Endothelial cell of umbilical vein (primary cell): ENCODE results near the gene NEO1. TPM values are rescaled to one million over a fixed set of nuclear protein-coding genes. Genes with fewer than 3 reads are reported as not detected.

Experiments used
- BruUV-seq: library from RNA; stranded (reverse); fragments of 400-500 nt; replicated peaks from 2 replicates; lab custom pipeline; 2021; lab: Mats Ljungman, UMichigan
- CTCF ChIA-PET: fragments of 300-600, 350-600 bp; sonication (Branson Sonifier 250); formaldehyde crosslinking; loops from one replicate; lab custom pipeline; 2021; ENCODE audit warnings: antibody characterized with exemption, inconsistent platforms; lab: Charles Lee
- POLR2A ChIA-PET: fragments of 300-600, 350-600 bp; sonication (Branson Sonifier 250); formaldehyde crosslinking; loops from one replicate; lab custom pipeline; 2021; ENCODE audit warnings: antibody characterized with exemption, inconsistent platforms; lab: Charles Lee
- DNase-seq: peaks from one replicate; pipeline ENCODE4 v3.0.0-alpha.2; 2011; ENCODE audit warnings: low read depth, low spot score
- FAIRE-seq: peaks from 2 replicates; lab custom pipeline; 2011; peaks lifted over from hg19 to GRCh38; lab: Jason Lieb, UNC
- H2AFZ ChIP-seq: 2 replicates; pipeline ENCODE4 v1.6.0; 2012; ENCODE audit warnings: low read depth, low read length, control low read depth, inconsistent platforms
- H3K27ac ChIP-seq: 2 replicates; pipeline ENCODE4 v1.5.1; 2011; ENCODE audit warnings: low read depth, mild to moderate bottlenecking, control low read depth, low read length, moderate library complexity; ENCODE audit not compliant: insufficient read depth
- H3K27me3 ChIP-seq, 2 experiments: 2 replicates each; pipeline versions ENCODE4 v1.6.0 to v1.6.1; 2011; ENCODE audit warnings: low read length in 2 of 2, mixed read lengths in 1 of 2; ENCODE audit not compliant: control insufficient read depth in 2 of 2, insufficient read depth in 2 of 2
- H3K36me3 ChIP-seq, 2 experiments: 2 replicates in 1 of 2; 3 replicates in 1 of 2; pipeline ENCODE4 v1.5.1; 2011; ENCODE audit warnings: low read length in 2 of 2, mild to moderate bottlenecking in 1 of 2, moderate library complexity in 1 of 2; ENCODE audit not compliant: control insufficient read depth in 2 of 2, insufficient read depth in 2 of 2; ENCODE audit errors: extremely low read depth in 1 of 2
- H3K4me1 ChIP-seq: 3 replicates; pipeline ENCODE4 v1.5.1; 2011; ENCODE audit warnings: mild to moderate bottlenecking, low read length; ENCODE audit not compliant: control insufficient read depth, insufficient read depth; ENCODE audit errors: extremely low read depth
- H3K4me2 ChIP-seq: 2 replicates; pipeline ENCODE4 v1.6.1; 2011; ENCODE audit warnings: low read length, control low read depth, mixed read lengths; ENCODE audit not compliant: insufficient read depth
- H3K4me3 ChIP-seq, 3 experiments: fragments of 200-600 bp in 1 of 3; sonication (generic), shearing (Covaris generic) in 1 of 3; replicated peaks in 1 of 3; 2 replicates each; pipeline ENCODE4 v1.5.1; 2011 to 2016; ENCODE audit warnings: control low read depth in 3 of 3, low read length in 3 of 3, mild to moderate bottlenecking in 2 of 3, inconsistent platforms in 1 of 3, low read depth in 1 of 3, moderate library complexity in 1 of 3; ENCODE audit not compliant: insufficient read depth in 1 of 3
- H3K79me2 ChIP-seq: 2 replicates; pipeline ENCODE4 v1.6.0; 2012; ENCODE audit warnings: low read length, inconsistent platforms; ENCODE audit not compliant: control insufficient read depth, insufficient read depth
- H3K9ac ChIP-seq: replicated peaks from 2 replicates; pipeline ENCODE3; 2011; ENCODE audit warnings: low read length, control low read depth; ENCODE audit not compliant: insufficient read depth; ENCODE audit errors: extremely low read depth
- H3K9me1 ChIP-seq: replicated peaks from 3 replicates; pipeline ENCODE4 v1.6.0; 2011; ENCODE audit warnings: mild to moderate bottlenecking, low read length; ENCODE audit not compliant: control insufficient read depth, insufficient read depth; ENCODE audit errors: extremely low read depth
- H3K9me3 ChIP-seq: replicated peaks from 2 replicates; pipeline ENCODE4 v1.5.1; 2012; ENCODE audit warnings: low read length, inconsistent platforms; ENCODE audit not compliant: control insufficient read depth, insufficient read depth
- H4K20me1 ChIP-seq: replicated peaks from 2 replicates; pipeline ENCODE3; 2011; ENCODE audit warnings: mild to moderate bottlenecking, low read length; ENCODE audit not compliant: control insufficient read depth, insufficient read depth; ENCODE audit errors: extremely low read depth
- CTCF ChIP-seq, 2 donors: IDR thresholded peaks; 1 replicate in 1 of 2; 2 replicates in 1 of 2; pipeline ENCODE4 v1.5.1; 2011; ENCODE audit warnings: low read length in 2 of 2, mild to moderate bottlenecking in 2 of 2, moderate library complexity in 2 of 2, control low read depth in 1 of 2, inconsistent platforms in 1 of 2, low read depth in 1 of 2; ENCODE audit not compliant: insufficient read depth in 1 of 2; ENCODE audit errors: extremely low read depth in 1 of 2
- EZH2 ChIP-seq: IDR thresholded peaks from 2 replicates; pipeline ENCODE4 v1.6.1; 2012; ENCODE audit warnings: borderline replicate concordance, low read depth, mild to moderate bottlenecking, moderate library complexity, low read length, inconsistent platforms; ENCODE audit not compliant: severe bottlenecking
- FOS ChIP-seq: IDR thresholded peaks from 2 replicates; pipeline ENCODE4 v1.6.1; 2011; ENCODE audit warnings: mild to moderate bottlenecking, low read length, moderate library complexity, borderline replicate concordance; ENCODE audit not compliant: insufficient read depth
- GATA2 ChIP-seq: IDR thresholded peaks from 2 replicates; pipeline ENCODE4 v1.7.0; 2011; ENCODE audit warnings: low read depth, mild to moderate bottlenecking, moderate library complexity, mixed read lengths, low read length; ENCODE audit not compliant: insufficient read length, insufficient read depth
- JUN ChIP-seq: IDR thresholded peaks from 2 replicates; pipeline ENCODE4 v1.6.1; 2011; ENCODE audit warnings: borderline replicate concordance, low read depth; ENCODE audit not compliant: insufficient read length, insufficient read depth
- MAX ChIP-seq: IDR thresholded peaks from 2 replicates; pipeline ENCODE4 v1.6.1; 2011; ENCODE audit not compliant: insufficient read depth, insufficient read length
- MYC ChIP-seq: IDR thresholded peaks from one replicate; pipeline ENCODE4 v1.6.1; 2011; ENCODE audit warnings: mild to moderate bottlenecking, low read depth, low read length
- POLR2A ChIP-seq: IDR thresholded peaks from 2 replicates; pipeline ENCODE4 v1.6.1; 2012; ENCODE audit warnings: low read depth, mild to moderate bottlenecking, control low read depth, low read length
- POLR2AphosphoS5 ChIP-seq: IDR thresholded peaks from 2 replicates; pipeline ENCODE4 v1.6.1; 2012; ENCODE audit warnings: low read depth, mild to moderate bottlenecking, control low read depth, low read length, moderate library complexity; ENCODE audit not compliant: insufficient read depth
- dilution Hi-C: fragments of 300-500 bp; cut with MboI; formaldehyde crosslinking; loops from one replicate; pipeline ENCODE4 v1.15.0; 2019; ENCODE audit warnings: low sequenced_read_pairs; ENCODE audit not compliant: extremely low pct_ligation_motif_present
- intact Hi-C: fragments of 100-400 bp; cut with micrococcal nuclease; formaldehyde crosslinking; loops from one replicate; pipeline ENCODE4 v1.10.0; 2022
- polyA plus RNA-seq, 4 experiments: library from polyadenylated mRNA; depleted of rRNA in 3 of 4; stranded (reverse) in 3 of 4; unstranded in 1 of 4; fragments of >200 nt; gene quantifications; 2 replicates each; pipeline versions ENCODE4 v1.2.1 to v1.2.3, GENCODE V29; 2011 to 2012; ENCODE audit warnings: missing spikeins in 1 of 4
- total RNA-seq: library from RNA; stranded (reverse); gene quantifications from 2 replicates; pipeline ENCODE4 v1.2.3, GENCODE V29; 2021

The NEO1 gene
- total and polyA plus RNA-seq, 2 donors (not counting 3 experiments of a cell fraction or from before 2014, with no cell fraction given) = 0.12 to 0.35 TPM

- TF ChIP-seq JUN = no peak
- TF ChIP-seq FOS = no peak
- no peak for TF ChIP-seq POLR2A
- no peak for TF ChIP-seq MAX
- no peak for TF ChIP-seq EZH2
- TF ChIP-seq GATA2 = no peak
- TF ChIP-seq MYC = no peak
- TF ChIP-seq POLR2AphosphoS5 = no peak
- no peak for TF ChIP-seq CTCF (IDR thresholded peaks at IDR 0.05; ENCODE audit: extremely low read depth in 1 of 2, insufficient read depth in 1 of 2, low read depth in 1 of 2, low read length in 2 of 2)
- DNase-seq (no peak), FAIRE-seq (no peak)
- no peak overlapping the region for H2AFZ ChIP-seq
- no peaks in the 10 kb centered on the region for H3K9me1 ChIP-seq
- ChIA-PET CTCF (no interaction called here), POLR2A (no interaction called here)
- no peaks in the 10 kb centered on the region for H3K9me3 ChIP-seq
- H3K79me2 ChIP-seq = no peaks in the 10 kb centered on the region
- intact Hi-C loops = no loop called here
- no peaks in the 10 kb centered on the region for H3K4me1 ChIP-seq
- H3K36me3 ChIP-seq = no peaks in the 10 kb centered on the region
- no peak overlapping the region for H3K4me2 ChIP-seq
- H4K20me1 ChIP-seq = no peaks in the 10 kb centered on the region
- H3K4me3 ChIP-seq = no peak overlapping the region
- no peak overlapping the region for H3K27ac ChIP-seq
- dilution Hi-C loops = no loop called here
- H3K27me3 ChIP-seq = peaks cover 6 to 12% of the 10 kb centered on the region in 2 experiments
- no peak overlapping the region for H3K9ac ChIP-seq
- no TSS peak for BruUV-seq
Observed at GRCh38 chr15:73019154-73019553, 33.1 kb upstream of the NEO1 start.
